A549 (cell line): Measurements from ENCODE around the gene CFAP46.

ENCODE experiments used
- BCL3 ChIP-seq: fragments of >200 bp; sonication (Bioruptor Twin); formaldehyde crosslinking; IDR thresholded peaks from 3 replicates; pipeline ENCODE4 v1.6.1; 2016
- CTCF ChIP-seq: fragments of >200 bp; sonication (Bioruptor Twin); formaldehyde crosslinking; IDR thresholded peaks from 3 replicates; pipeline ENCODE4 v1.5.1; 2016
- E2F6 ChIP-seq: IDR thresholded peaks from 2 replicates; pipeline ENCODE4 v1.6.1; 2012; ENCODE audit warnings: low read depth, borderline replicate concordance
- EHF ChIP-seq: fragments of 250-450 bp; sonication (Bioruptor Pico); IDR thresholded peaks from 2 replicates; pipeline ENCODE4 v1.5.0; 2020; ENCODE audit warnings: mild to moderate bottlenecking
- ELK1 ChIP-seq: fragments of 150-350 bp; IDR thresholded peaks from 2 replicates; pipeline ENCODE4 v1.6.1; 2014; ENCODE audit warnings: low read depth, mild to moderate bottlenecking, low read length
- EP300 ChIP-seq, 2 experiments: fragments of >200 bp; sonication (Bioruptor Twin); formaldehyde crosslinking; IDR thresholded peaks; 2 replicates in 1 of 2; 3 replicates in 1 of 2; pipeline ENCODE4 v1.6.1; 2016 to 2017
- MAFK ChIP-seq: fragments of 450-650 bp; IDR thresholded peaks from 2 replicates; pipeline ENCODE4 v1.6.1; 2014; ENCODE audit not compliant: partially characterized antibody
- MYC ChIP-seq: IDR thresholded peaks from 2 replicates; pipeline ENCODE4 v1.6.1; 2012; ENCODE audit warnings: mild to moderate bottlenecking, inconsistent platforms, low read length, improper control_type of control experiment, borderline replicate concordance
- NPAS2 ChIP-seq: fragments of 250-450 bp; sonication (Bioruptor Pico); IDR thresholded peaks from 2 replicates; pipeline ENCODE4 v1.8.0; 2022; ENCODE audit warnings: mild to moderate bottlenecking, moderate library complexity, borderline replicate concordance
- POLR2A ChIP-seq: IDR thresholded peaks from 2 replicates; pipeline ENCODE4 v1.6.1; 2012; ENCODE audit warnings: mild to moderate bottlenecking, low read length
- RAD21 ChIP-seq, 2 experiments: fragments of >200 bp in 1 of 2; sonication (Bioruptor Twin) in 1 of 2; formaldehyde crosslinking in 1 of 2; IDR thresholded peaks in 1 of 2; conservative IDR thresholded peaks in 1 of 2; 2 replicates in 1 of 2; 3 replicates in 1 of 2; pipeline ENCODE4 v1.6.1; 2012 to 2018; ENCODE audit warnings: inconsistent platforms in 1 of 2
- REST ChIP-seq: fragments of 200-600 bp; sonication (generic); IDR thresholded peaks from 2 replicates; pipeline ENCODE4 v1.6.1; 2016; ENCODE audit warnings: antibody characterized with exemption, mild to moderate bottlenecking, moderate library complexity
- SREBF2 ChIP-seq: fragments of 450-650 bp; IDR thresholded peaks from 2 replicates; pipeline ENCODE4 v1.6.1; 2014; ENCODE audit warnings: mild to moderate bottlenecking, moderate library complexity
- USF2 ChIP-seq: fragments of 450-650 bp; IDR thresholded peaks from 2 replicates; pipeline ENCODE4 v1.6.1; 2014; ENCODE audit warnings: antibody characterized with exemption

GRCh38 chr10:132991706-132992432 lies 49.5 kb upstream of the CFAP46 start:
- TF ChIP-seq CTCF (no peak), MYC (no peak), ELK1 (no peak), RAD21 (conservative IDR thresholded peaks at IDR 0.05 in 1 of 2, IDR thresholded peaks at IDR 0.05 in 1 of 2) (no peak), BCL3 (no peak), POLR2A (no peak), EP300 (IDR thresholded peaks at IDR 0.05) (no peak), SREBF2 (no peak), EHF (no peak), MAFK (no peak), REST (no peak), NPAS2 (CRISPR knock-in tag) (no peak), USF2 (no peak), E2F6 (no peak)
